ENCODE measurements around the gene SNRNP48.

The SNRNP48 gene

GRCh38 chr6:7589949-7590917 is at the start of gene SNRNP48:
Gene SNRNP48 (plus strand): TSS chr6:7590198. CDS start chr6:7590258, 60 bp downstream.
- DNase-seq: peak; percentile 96

GRCh38 chr6:7540595-7540994 is 49.4 kb upstream of the SNRNP48 start:
- no peak for DNase-seq

- no peak for DNase-seq
Measured at GRCh38 chr6:7541175-7542064, 48.6 kb upstream of the SNRNP48 start, which contains the start of gene DSP. Gene DSP (plus strand): TSS chr6:7541671. CDS start chr6:7541916, 245 bp downstream.

GRCh38 chr6:7542065-7542873 is 47.7 kb upstream of the SNRNP48 start:
- peak; percentile 36 for DNase-seq

- peak; percentile 16 for DNase-seq
Measured at GRCh38 chr6:7542874-7543624, 46.9 kb upstream of the SNRNP48 start.

- no peak for DNase-seq
Measured at GRCh38 chr6:7543789-7544424, 46.1 kb upstream of the SNRNP48 start.

GRCh38 chr6:7544597-7544996 is 45.4 kb upstream of the SNRNP48 start:
- no peak for DNase-seq

- no peak for DNase-seq
Measured at GRCh38 chr6:7545316-7546019, 44.5 kb upstream of the SNRNP48 start.

- DNase-seq: no peak
Measured at GRCh38 chr6:7546020-7546369, 44.0 kb upstream of the SNRNP48 start.

GRCh38 chr6:7546383-7546782 is 43.6 kb upstream of the SNRNP48 start:
- no peak for DNase-seq

- DNase-seq: no peak
Measured at GRCh38 chr6:7546896-7547295, 43.1 kb upstream of the SNRNP48 start.

GRCh38 chr6:7547315-7547714 is 42.7 kb upstream of the SNRNP48 start:
- DNase-seq: no peak

GRCh38 chr6:7550433-7550801 is 39.6 kb upstream of the SNRNP48 start:
- no peak for DNase-seq

- no peak for DNase-seq
Measured at GRCh38 chr6:7554533-7555275, 35.3 kb upstream of the SNRNP48 start.

GRCh38 chr6:7555671-7556070 is 34.3 kb upstream of the SNRNP48 start:
- DNase-seq: no peak

GRCh38 chr6:7556394-7557106 is 33.4 kb upstream of the SNRNP48 start:
- DNase-seq: no peak

GRCh38 chr6:7557652-7558051 is 32.3 kb upstream of the SNRNP48 start:
- no peak for DNase-seq

GRCh38 chr6:7558781-7559180 is 31.2 kb upstream of the SNRNP48 start:
- no peak for DNase-seq

- DNase-seq: no peak
Measured at GRCh38 chr6:7559196-7559595, 30.8 kb upstream of the SNRNP48 start.
